Adipose tissue (tissue), 3 donors: ENCODE results near the gene BSN. TPM values are rescaled to one million over a fixed set of nuclear protein-coding genes. Genes with fewer than 3 reads are reported as not detected.

Experiments used
- H3K27ac ChIP-seq: one replicate; pipeline ENCODE4 v1.5.1; 2013; ENCODE audit warnings: low read depth, low read length
- WGBS, 3 donors: extraction: QIAGEN DNeasy Blood & Tissue Kit; methylation state at CpG; one replicate each; pipeline ENCODE4 v1.1.7; 2013; 5-methylcytosine and 5-hydroxymethylcytosine counted together
- polyA plus RNA-seq, 3 donors: library from polyadenylated mRNA; stranded (reverse); fragments of 200-250 nt; gene quantifications; one replicate each; pipeline ENCODE4 v1.2.3, GENCODE V29; 2013
- donor health status: healthy with polysubstance abuse.
- donor health status: Bipolar disorder and iron deficiency.
- donor health status: healthy.

Gene BSN
- polyA plus RNA-seq, 3 donors: 0.06 to 0.49 (median 0.11) TPM

DNA sequence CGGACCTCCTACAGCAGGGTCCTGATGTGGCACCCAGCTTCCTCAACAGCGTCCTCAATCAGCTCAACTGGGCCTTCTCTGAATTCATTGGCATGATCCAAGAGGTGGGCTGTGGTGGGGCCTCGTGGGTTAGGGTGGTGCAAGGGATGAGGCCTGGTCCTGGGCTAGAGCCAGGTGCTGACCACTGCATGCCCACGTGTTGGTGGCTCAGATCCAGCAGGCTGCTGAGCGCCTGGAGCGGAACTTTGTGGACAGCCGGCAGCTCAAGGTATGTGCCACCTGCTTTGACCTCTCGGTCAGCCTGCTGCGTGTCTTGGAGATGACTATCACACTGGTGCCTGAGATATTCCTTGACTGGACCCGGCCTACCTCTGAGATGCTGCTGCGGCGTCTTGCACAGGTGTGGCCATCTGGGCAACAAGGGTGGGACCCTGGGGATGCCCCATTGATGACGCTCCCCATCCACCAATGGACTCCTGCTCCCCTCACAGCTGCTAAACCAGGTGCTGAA is 161.4 kb downstream of the BSN start:
- 90 to 91% (median 91%) methylated on average over 13 of the region's 13 CpGs for WGBS, 3 donors

DNA sequence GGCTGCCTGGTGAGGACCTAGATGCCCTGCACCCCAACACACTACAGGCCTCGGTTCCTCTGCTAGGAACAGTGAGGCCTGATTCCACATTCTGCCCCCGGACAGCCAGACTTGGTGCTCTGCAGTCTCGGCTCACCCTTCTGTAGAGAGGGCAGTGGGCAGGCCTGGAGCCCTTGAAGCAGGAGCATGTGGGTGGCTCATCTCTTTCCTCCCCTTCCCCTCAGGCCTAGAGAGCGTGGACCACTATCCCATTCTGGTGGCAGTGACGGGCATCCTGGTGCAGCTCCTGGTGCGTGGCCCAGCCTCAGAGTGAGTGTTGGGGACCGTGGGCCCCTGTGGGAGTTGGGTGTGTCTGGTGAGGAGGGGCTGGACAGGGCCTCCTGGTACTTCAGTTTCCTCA is 161.9 kb downstream of the BSN start:
- H3K27ac ChIP-seq: no peak overlapping the region
- 90 to 94% (median 93%) methylated on average over 7 of the region's 7 CpGs for WGBS, 3 donors

More for the DNA sequence above, 161.4 kb downstream of the BSN start:
- no peak overlapping the region for H3K27ac ChIP-seq

DNA sequence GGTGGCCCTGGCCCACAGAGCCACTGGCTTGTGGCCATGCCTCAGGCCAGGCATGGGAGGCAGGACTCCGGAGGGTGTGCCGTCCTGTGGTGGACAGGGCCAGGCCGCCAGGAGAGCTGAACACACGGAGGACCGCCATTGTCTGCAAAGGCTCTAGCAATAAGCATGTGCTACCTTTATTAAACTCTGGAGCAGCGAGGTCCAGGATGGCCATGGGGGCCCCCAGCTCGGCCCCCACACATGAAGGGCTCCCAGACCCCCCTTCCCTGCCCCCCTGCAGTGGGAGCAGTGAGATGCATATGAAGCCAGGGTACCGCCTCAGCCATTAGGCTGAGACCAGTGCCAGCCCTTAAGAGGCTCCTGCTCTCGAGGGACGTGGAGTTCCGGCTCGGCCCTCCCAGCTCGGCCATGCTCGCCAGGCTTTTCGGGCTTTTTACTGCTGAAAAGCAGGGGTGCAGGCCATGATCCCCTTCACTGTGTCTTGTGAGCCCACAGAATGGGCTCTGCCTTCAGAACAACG is 162.5 kb downstream of the BSN start:
- 85 to 92% (median 90%) methylated on average over 16 of the region's 16 CpGs for WGBS, 3 donors
- H3K27ac ChIP-seq: no peak overlapping the region

DNA sequence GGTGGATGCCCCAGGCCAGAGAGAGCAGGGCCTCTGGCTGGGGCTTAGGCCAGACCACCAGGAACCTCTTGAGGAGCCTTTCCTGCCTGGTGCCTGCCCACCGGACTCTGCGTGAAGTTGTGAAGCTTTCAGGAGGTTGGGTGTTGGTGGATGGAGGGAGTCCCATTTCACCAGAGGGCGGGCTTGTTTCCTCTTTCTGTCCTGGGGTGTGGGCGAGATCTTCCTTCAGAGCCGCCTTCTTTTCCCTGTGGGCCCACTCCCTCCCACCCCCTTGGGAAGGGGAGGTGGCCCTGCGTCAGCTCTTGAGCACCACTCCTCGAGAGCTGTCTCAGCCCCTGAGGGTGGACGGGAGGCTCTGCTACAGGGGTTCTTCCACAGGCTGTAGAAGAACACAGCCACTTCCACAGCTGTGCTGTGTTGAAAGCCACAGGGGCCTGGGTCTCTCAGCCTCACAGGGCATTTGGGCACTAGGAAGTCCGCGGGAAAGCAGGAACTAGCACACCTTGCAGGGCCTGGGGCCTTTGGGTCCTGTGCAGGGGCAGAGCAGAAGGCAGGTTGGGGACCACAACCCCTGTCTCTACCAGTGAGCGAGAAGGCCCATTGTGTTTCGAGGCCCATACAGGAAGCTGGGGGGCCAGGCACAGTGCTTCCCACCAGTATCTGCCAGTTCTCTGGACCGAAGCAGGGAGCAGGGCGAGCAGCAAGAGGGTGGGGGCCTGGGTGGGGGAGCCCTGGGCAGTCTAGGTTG is 163.1 kb downstream of the BSN start:
- H3K27ac ChIP-seq: no peak overlapping the region
- 83 to 96% (median 86%) methylated on average over 13 to 14 of the region's 14 CpGs for WGBS, 3 donors

DNA sequence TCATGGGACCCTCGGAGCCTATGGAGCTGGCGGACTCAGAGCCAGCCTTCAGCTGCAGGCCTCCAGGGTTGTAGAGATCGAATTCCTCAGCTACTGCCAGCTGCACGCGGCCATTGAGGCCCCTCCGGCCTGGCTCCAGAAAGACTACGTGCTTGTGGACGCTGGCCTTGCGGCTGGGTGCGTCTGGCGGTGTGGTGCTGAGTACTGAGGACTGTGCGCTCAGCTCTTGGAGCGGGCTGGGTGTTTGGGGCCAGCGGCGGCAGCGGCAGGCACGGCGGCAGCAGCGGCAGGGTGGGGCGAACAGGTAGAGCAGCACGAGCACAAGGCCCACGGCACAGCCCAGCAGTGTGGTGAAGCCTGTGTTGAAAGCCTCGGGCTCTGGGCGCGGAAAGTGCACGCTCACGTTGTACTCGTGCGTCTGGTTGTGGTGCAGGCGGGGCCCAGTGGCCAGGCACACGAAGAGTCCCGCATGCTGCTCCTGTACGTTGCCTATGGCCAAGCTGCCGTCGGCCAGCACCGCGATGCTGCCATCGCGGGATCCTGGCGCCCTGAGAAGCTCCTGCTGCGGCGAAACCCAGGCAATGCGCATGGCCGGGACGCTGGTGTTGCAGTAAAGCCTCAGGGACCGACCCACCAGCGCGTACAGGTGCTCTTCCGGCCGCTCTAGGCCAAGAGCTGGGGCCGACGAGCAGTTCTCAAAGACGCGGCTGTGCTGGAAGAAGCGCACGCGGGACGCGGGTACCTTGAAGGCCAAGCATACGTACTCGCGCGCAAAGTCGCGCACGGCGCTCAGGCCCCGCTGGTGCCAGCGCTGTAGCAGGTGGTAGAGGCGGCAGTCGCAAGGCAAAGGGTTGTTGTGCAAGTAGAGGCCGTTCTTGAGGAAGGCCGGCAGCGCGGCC is 163.9 kb downstream of the BSN start:
- 55 to 67% (median 61%) methylated on average over 72 to 75 of the region's 75 CpGs for WGBS, 3 donors

DNA sequence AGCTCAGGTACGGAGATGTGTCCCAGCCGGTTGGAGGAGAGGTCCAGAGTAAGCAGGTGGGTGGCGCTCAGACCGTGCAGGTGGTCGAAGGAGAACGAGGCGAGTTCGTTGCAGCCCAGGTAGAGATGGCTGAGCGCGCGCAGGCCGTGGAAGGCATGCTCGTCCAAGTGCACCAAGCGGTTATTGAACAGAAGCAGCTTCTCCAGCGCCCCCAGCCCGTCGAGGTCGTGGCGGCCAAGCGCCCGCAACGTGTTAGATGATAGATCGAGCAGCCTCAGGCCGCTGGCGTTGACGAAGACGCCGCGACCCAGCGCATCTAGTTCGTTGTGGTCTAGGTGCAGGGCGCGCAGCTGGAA is 164.6 kb downstream of the BSN start:
- no peak overlapping the region for H3K27ac ChIP-seq
- 5 to 8% (median 8%) methylated on average over 33 of the region's 33 CpGs for WGBS, 3 donors

More for the DNA sequence above, 163.9 kb downstream of the BSN start:
- no peak overlapping the region for H3K27ac ChIP-seq

DNA sequence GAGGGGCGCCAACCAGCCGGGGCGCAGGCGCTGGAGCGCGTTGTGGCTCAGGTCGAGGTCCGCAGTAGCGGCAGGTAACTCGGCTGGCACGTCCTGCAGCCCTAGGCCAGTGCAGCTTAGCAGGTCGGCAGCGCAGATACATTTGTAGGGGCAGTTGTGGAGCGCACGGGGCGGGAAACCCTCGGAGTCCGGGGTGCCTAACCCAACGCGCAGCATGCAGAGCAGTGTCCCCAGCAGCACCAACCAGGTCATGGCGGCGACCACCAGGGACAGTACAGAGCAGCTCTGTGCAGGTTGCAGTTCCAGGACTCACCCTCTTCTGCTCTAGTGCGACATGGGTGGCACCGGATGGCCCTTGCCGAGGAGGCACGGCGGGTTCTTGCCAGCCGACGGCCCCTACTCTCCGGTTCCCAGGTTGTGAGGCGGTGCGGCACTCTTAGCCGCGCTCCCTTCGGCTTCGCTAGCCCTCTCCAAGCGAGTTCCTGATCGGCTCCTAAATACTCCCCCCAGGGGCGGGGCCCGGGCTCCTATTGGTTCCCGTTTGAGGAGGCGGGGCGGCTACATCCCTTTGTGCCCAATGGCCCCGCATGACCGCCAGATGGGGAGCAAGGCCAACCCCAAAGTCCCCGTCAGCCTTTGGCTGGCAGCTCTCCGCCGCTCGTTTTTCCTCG is 165.1 kb downstream of the BSN start, which contains the start of gene AMIGO3:
Gene AMIGO3 (minus strand): TSS at position 471 of the 671 bp plus-strand sequence. CDS start 219 bp downstream, at position 252.
- 0 to 1% (median 1%) methylated on average over 46 to 50 of the region's 50 CpGs for WGBS, 3 donors
- no peak within 1 kb of the TSS for H3K27ac ChIP-seq

Other genes starting within 250 kb of the BSN start
- 10 to 100 TPM; 16.5 to 32.1 (median 30.4) TPM for gene USP4, start 214.4 kb upstream of the BSN start, polyA plus RNA-seq
- gene GPX1, start 196.1 kb upstream of the BSN start, polyA plus RNA-seq: 1,000 to 10,000 TPM in 1 of 3 donors, 100 to 1,000 TPM in 2; 174 to 1,140 (median 788) TPM
- 100 to 1,000 TPM; 162 to 513 (median 415) TPM for gene RHOA, start 142.5 kb upstream of the BSN start, polyA plus RNA-seq
- gene TCTA, start 142.1 kb upstream of the BSN start, polyA plus RNA-seq: 10 to 100 TPM; 19.9 to 33.8 (median 31.2) TPM
- 10 to 100 TPM in 2 of 3 donors, 1 to 10 TPM in 1; 4.7 to 14.6 (median 11.2) TPM for gene AMT, start 132.0 kb upstream of the BSN start, polyA plus RNA-seq
- gene NICN1, start 125.2 kb upstream of the BSN start, polyA plus RNA-seq: 10 to 100 TPM in 1 of 3 donors, 1 to 10 TPM in 2; 3.5 to 10.3 (median 8.7) TPM
- 10 to 100 TPM; 12.5 to 43.2 (median 23.5) TPM for gene DAG1, start 84.2 kb upstream of the BSN start, polyA plus RNA-seq
- 10 to 100 TPM; 31.5 to 46.6 (median 44.6) TPM for gene APEH, start 119.9 kb downstream of the BSN start, polyA plus RNA-seq
- 10 to 100 TPM; 14.3 to 22.2 (median 19.1) TPM for gene MST1, start 135.0 kb downstream of the BSN start, polyA plus RNA-seq
- 10 to 100 TPM; 12.3 to 20.9 (median 13.6) TPM for gene RNF123, start 135.1 kb downstream of the BSN start, polyA plus RNA-seq
- gene AMIGO3, start 165.2 kb downstream of the BSN start, polyA plus RNA-seq: under 1 TPM in 2 of 3 donors, not detected in 1; 0.87 to 0.88 TPM
- 10 to 100 TPM; 18.1 to 34.0 (median 20.5) TPM for gene GMPPB, start 169.5 kb downstream of the BSN start, polyA plus RNA-seq
- gene IP6K1, start 232.1 kb downstream of the BSN start, polyA plus RNA-seq: 10 to 100 TPM; 11.7 to 16.3 (median 15.7) TPM
- not detected for gene CDHR4, start 245.4 kb downstream of the BSN start, polyA plus RNA-seq
- 1 to 10 TPM; 1.4 to 4.2 (median 1.6) TPM for gene INKA1, start 248.8 kb downstream of the BSN start, polyA plus RNA-seq